GM12874 (cell line): Measurements from ENCODE around the gene HDAC10.

Experiments
- CTCF ChIP-seq: IDR thresholded peaks from 2 replicates; pipeline ENCODE4 v1.5.1; 2011; ENCODE audit warnings: low read depth, mild to moderate bottlenecking, control low read depth, low read length, moderate library complexity; ENCODE audit not compliant: insufficient read depth

HDAC10 gene

GRCh38 chr22:50287731-50288130 is 36.7 kb upstream of the HDAC10 start:
- no peak for TF ChIP-seq CTCF

- no peak for TF ChIP-seq CTCF
These were observed 35.7 kb upstream of the HDAC10 start for GRCh38 chr22:50286701-50287318.

GRCh38 chr22:50286275-50286674 is 35.2 kb upstream of the HDAC10 start:
- no peak for TF ChIP-seq CTCF

GRCh38 chr22:50285568-50286229 is 34.6 kb upstream of the HDAC10 start:
- no peak for TF ChIP-seq CTCF

GRCh38 chr22:50284479-50284878 is 33.4 kb upstream of the HDAC10 start:
- no peak for TF ChIP-seq CTCF

- no peak for TF ChIP-seq CTCF
These were observed 32.8 kb upstream of the HDAC10 start for GRCh38 chr22:50283821-50284220.

- TF ChIP-seq CTCF: no peak
These were observed 31.5 kb upstream of the HDAC10 start for GRCh38 chr22:50282361-50283155.
